Measurements from ENCODE around the gene POLR2J. TPM values are rescaled to one million over a fixed set of nuclear protein-coding genes. Genes with fewer than 3 reads are reported as not detected.
A peak's percentile ranks its signal among the peaks of the same experiment; 100 is the strongest.

The POLR2J gene
- total and polyA plus RNA-seq, 10 of the 15 experiments (the other 5 are each of a cell fraction or from before 2014, with no cell fraction given), result 16.4 to 119 (median 77.4) TPM

DNA sequence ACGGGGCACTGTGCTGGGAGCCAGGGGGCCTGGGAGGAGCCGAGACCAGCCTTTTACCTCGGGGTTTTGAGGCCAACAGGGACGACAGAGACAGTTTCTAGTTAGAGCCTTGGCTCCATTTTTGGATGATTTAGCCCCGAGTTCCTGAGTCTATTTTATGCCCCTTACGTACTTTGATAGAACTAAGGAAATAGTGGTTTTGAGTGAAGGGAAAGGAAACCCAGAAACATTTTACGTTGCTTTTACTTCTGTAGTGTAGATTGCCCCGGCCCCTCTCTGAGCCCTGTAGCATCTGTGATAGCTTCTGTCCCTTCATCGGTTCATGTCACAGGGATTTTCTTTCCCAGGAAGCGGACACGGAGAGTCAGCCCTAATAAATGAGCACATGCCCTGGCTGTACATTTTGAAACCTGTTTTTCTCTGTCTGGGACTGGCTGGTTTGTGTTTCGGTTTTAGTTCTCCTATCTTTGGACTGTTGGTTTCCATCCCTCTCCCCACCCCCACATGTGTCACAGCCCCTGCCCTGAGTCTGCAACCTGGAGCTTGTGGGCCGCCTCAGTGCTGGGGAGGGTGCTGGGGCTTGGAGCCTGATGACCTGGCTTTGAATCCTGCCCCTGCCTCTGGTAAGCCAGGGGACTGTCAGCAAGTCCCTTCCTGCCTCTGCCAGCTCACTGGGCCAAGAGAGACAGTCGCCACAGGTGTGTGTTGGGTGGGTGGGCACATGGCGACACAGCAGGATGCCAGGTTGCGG is 52.3 kb downstream of the POLR2J start (continued):
- TF ChIP-seq CBX5 (IDR thresholded peaks at IDR 0.05; ENCODE audit: low read depth) (no peak), CREB1 (IDR thresholded peaks at IDR 0.05; ENCODE audit: low read depth) (no peak), SRF (IDR thresholded peaks at IDR 0.05; ENCODE audit: low read depth in 2 of 2, low read length in 2 of 2) (no peak), NBN (IDR thresholded peaks at IDR 0.05) (peak; percentile 50; the same call in 1 of the 2 replicates), ESRRA (IDR thresholded peaks at IDR 0.05; ENCODE audit: low read length) (no peak), IKZF2 (IDR thresholded peaks at IDR 0.05) (peak; percentile 91 to 94), RFX5 (IDR thresholded peaks at IDR 0.05; ENCODE audit: low read depth, low read length) (no peak), BMI1 (IDR thresholded peaks at IDR 0.05; ENCODE audit: borderline replicate concordance) (no peak), SMARCA5 (IDR thresholded peaks at IDR 0.05) (peak; percentile 93), SUPT20H (IDR thresholded peaks at IDR 0.05; ENCODE audit: borderline replicate concordance, control insufficient read depth, low read depth, low read length) (no peak), CHD1 (IDR thresholded peaks at IDR 0.05; ENCODE audit: low read depth, low read length) (no peak), PAX8 (IDR thresholded peaks at IDR 0.05) (no peak), TAF1 (IDR thresholded peaks at IDR 0.05; ENCODE audit: borderline replicate concordance, low read depth, low read length) (peak; percentile 71), KLF5 (IDR thresholded peaks at IDR 0.05; ENCODE audit: partially characterized antibody) (no peak), NR2C2 (IDR thresholded peaks at IDR 0.05; ENCODE audit: borderline replicate concordance, control insufficient read depth, insufficient read length, low read depth) (no peak)
- TF ChIP-seq, protein P1, sequence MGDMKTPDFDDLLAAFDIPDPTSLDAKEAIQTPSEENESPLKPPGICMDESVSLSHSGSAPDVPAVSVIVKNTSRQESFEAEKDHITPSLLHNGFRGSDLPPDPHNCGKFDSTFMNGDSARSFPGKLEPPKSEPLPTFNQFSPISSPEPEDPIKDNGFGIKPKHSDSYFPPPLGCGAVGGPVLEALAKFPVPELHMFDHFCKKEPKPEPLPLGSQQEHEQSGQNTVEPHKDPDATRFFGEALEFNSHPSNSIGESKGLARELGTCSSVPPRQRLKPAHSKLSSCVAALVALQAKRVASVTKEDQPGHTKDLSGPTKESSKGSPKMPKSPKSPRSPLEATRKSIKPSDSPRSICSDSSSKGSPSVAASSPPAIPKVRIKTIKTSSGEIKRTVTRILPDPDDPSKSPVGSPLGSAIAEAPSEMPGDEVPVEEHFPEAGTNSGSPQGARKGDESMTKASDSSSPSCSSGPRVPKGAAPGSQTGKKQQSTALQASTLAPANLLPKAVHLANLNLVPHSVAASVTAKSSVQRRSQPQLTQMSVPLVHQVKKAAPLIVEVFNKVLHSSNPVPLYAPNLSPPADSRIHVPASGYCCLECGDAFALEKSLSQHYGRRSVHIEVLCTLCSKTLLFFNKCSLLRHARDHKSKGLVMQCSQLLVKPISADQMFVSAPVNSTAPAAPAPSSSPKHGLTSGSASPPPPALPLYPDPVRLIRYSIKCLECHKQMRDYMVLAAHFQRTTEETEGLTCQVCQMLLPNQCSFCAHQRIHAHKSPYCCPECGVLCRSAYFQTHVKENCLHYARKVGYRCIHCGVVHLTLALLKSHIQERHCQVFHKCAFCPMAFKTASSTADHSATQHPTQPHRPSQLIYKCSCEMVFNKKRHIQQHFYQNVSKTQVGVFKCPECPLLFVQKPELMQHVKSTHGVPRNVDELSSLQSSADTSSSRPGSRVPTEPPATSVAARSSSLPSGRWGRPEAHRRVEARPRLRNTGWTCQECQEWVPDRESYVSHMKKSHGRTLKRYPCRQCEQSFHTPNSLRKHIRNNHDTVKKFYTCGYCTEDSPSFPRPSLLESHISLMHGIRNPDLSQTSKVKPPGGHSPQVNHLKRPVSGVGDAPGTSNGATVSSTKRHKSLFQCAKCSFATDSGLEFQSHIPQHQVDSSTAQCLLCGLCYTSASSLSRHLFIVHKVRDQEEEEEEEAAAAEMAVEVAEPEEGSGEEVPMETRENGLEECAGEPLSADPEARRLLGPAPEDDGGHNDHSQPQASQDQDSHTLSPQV (IDR thresholded peaks at IDR 0.05), result peak; percentile 85
- TF ChIP-seq, protein P2, sequence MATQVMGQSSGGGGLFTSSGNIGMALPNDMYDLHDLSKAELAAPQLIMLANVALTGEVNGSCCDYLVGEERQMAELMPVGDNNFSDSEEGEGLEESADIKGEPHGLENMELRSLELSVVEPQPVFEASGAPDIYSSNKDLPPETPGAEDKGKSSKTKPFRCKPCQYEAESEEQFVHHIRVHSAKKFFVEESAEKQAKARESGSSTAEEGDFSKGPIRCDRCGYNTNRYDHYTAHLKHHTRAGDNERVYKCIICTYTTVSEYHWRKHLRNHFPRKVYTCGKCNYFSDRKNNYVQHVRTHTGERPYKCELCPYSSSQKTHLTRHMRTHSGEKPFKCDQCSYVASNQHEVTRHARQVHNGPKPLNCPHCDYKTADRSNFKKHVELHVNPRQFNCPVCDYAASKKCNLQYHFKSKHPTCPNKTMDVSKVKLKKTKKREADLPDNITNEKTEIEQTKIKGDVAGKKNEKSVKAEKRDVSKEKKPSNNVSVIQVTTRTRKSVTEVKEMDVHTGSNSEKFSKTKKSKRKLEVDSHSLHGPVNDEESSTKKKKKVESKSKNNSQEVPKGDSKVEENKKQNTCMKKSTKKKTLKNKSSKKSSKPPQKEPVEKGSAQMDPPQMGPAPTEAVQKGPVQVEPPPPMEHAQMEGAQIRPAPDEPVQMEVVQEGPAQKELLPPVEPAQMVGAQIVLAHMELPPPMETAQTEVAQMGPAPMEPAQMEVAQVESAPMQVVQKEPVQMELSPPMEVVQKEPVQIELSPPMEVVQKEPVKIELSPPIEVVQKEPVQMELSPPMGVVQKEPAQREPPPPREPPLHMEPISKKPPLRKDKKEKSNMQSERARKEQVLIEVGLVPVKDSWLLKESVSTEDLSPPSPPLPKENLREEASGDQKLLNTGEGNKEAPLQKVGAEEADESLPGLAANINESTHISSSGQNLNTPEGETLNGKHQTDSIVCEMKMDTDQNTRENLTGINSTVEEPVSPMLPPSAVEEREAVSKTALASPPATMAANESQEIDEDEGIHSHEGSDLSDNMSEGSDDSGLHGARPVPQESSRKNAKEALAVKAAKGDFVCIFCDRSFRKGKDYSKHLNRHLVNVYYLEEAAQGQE (IDR thresholded peaks at IDR 0.05; ENCODE audit: low read depth, low read length), result no peak
- TF ChIP-seq, protein P3, sequence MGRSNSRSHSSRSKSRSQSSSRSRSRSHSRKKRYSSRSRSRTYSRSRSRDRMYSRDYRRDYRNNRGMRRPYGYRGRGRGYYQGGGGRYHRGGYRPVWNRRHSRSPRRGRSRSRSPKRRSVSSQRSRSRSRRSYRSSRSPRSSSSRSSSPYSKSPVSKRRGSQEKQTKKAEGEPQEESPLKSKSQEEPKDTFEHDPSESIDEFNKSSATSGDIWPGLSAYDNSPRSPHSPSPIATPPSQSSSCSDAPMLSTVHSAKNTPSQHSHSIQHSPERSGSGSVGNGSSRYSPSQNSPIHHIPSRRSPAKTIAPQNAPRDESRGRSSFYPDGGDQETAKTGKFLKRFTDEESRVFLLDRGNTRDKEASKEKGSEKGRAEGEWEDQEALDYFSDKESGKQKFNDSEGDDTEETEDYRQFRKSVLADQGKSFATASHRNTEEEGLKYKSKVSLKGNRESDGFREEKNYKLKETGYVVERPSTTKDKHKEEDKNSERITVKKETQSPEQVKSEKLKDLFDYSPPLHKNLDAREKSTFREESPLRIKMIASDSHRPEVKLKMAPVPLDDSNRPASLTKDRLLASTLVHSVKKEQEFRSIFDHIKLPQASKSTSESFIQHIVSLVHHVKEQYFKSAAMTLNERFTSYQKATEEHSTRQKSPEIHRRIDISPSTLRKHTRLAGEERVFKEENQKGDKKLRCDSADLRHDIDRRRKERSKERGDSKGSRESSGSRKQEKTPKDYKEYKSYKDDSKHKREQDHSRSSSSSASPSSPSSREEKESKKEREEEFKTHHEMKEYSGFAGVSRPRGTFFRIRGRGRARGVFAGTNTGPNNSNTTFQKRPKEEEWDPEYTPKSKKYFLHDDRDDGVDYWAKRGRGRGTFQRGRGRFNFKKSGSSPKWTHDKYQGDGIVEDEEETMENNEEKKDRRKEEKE (IDR thresholded peaks at IDR 0.05), result no peak
